Skin of body (tissue), 2 donors: Measurements from ENCODE around the gene USF1. TPM values are rescaled to one million over a fixed set of nuclear protein-coding genes. Genes with fewer than 3 reads are reported as not detected.
"Not testable (repeated sequence)": the region's sequence is repeated elsewhere in the genome, so short reads cannot be mapped to it uniquely, and the experiment has no call there.

Experiments
- DNase-seq: peaks from one replicate; lab custom pipeline; 2025; lab: John Stamatoyannopoulos, UW
- total RNA-seq: library from RNA; depleted of rRNA; stranded (reverse); fragments of >200 nt; gene quantifications from one replicate; pipeline ENCODE4 v1.2.3, GENCODE V29; 2014

USF1 gene
- total RNA-seq, 1 donor from 2014 or later: 48.7 TPM

- no peak for DNase-seq
Measured at GRCh38 chr1:161079436-161080110, 33.8 kb upstream of the USF1 start.

DNA sequence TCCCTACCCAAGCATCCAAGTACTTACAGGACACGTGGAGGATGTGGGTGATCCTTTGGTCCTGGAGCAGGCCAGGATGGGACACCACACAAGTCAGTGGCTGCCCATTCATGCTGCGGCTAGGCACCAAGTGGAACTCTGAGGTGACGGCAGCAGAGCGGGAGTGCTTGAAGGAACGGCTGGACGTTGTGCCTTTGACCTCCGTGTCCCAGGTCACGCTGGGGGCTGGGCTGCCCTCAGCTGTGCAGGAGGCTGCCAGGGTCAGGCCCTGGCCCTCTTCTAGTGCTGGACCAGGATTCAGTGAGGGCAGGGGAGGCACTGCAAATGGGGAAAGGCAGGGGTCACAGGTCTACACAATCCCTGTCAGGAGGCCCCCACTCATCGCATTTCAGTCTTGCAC, 31.6 kb upstream of the USF1 start:
- no peak for DNase-seq

DNA sequence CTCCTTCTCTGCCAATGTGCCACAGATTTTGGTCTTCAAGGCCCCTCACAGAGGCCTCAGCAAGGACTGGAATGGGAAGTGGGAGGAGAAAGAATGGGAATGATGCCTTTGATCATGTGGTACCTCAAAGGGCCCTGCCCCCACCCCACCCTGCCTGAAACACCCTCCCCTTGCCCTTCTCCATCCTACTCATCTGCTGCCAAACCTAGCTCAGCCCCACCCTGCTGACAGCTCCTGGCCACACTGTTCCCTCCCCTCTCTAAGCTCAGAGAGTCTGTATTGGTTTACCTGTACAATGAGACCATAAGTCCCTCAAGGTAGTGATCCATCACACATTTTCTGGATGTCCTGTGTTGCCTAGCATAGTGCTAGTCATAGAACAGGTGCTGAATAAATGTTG, 30.6 kb upstream of the USF1 start:
- DNase-seq: no peak

DNA sequence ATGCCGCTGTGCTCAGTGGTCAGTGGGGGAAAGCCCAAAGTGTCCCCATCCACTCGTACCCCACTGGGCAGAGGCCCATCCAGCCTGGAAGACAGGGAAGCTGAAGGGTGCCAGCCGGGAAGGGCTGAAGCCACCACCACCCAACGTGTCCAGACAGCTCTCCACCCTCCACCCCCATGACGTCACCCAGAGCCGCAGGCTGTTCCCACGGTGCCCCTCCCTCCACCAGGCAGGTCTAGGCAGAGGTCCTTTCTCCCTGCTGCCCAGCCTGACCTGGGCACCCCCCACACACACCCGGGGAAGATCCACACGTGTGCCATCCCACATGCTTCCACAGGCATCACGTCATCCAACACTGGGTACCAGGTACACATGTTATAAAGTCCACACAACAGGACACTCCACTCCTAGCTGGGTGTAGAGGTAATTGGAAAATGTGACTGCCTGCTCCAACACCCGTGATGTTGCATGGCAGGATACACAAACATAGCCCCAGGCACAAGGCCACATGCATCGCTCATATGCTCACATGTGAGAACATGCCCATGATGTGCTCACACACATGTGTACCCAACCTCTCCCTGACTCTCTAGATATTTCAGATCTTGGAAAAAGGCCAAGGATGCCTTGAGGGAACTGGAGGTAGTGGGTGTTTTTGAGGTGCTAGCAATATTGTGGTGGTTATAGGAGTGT, 29.0 kb upstream of the USF1 start:
- no peak for DNase-seq

DNA sequence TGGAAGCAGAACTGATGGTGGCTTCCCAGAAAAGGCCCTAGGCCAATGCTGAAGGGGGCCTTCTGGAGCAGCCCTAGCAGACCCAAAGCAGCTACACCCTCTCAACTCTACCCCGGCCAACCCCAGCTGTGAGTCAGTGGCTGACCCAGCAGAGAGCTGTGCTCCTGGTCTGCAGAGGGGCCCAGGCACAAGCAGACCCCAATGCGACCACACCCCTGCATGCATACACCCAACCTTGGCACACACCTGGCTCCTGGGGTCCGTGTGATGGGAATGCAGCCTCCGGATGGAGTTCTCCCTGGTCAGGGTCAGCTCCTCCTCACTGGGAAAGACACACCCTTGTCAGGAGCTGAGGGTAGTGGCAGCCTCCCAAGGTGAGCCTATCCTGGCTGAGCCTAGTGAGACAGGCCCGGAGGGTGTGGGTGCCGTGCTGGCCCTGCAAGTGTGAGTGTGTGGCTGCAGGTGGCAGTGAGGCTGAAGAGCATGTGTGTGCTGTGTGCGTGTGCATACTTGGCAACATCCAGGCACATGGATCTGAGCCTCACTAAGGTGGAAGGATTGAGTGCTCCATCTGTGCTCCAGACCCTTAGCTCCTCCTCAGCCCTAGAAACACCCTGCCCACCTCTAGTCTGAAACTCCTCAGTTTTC, 27.8 kb upstream of the USF1 start:
- no peak for DNase-seq

- DNase-seq: no peak
Measured at GRCh38 chr1:161072751-161073449, 27.1 kb upstream of the USF1 start.

- no peak for DNase-seq
Measured at GRCh38 chr1:161071886-161072371, 26.2 kb upstream of the USF1 start.

DNA sequence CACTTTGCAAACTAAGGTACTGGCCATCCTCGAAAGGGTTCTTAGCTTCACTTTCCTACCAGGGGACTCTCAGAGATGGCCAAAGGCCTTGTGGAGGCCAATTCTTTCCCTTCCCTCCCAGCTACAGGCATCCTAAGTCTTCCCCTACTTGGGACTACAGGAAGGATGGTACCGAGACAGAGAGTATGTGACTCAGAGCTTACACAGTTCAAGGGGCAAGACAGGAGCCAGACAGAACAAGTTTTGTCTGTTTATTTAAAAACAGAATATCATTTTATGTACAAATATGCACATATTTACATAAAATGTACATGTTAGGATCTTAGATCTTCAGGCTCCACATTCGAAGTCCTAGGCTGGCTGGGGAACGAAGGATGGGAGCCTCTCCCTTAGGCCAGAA, 25.0 kb upstream of the USF1 start:
- no peak for DNase-seq

DNA sequence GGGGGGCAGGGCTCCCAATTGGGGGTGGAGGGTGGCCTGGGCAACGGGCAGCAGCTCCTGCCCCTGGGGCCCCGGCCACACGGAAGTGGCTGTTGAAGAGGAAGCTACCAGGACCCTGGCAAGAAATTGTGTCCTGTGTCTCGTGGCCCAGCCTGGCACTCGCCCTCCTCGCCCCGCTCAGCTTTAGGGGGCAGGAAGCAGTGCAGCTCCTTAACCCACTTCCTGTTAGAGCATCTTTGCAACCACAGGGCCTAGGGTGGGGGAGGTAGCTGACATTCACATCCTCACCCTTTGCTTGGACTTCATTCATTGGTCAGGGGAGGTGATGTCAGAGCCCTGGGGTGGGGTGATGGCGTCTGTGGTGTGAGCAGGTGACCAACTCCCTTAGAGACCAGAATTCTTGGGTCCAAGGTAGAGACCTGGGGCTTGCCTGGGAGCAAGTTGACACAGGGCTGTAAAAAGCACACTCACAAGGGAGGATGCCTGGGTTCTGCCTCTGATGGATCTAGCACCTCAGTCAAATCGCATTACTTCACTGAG, 24.0 kb upstream of the USF1 start, which contains the start of gene ARHGAP30:
TSS of gene ARHGAP30 (minus strand) at position 161 of the 540 bp plus-strand sequence. CDS start 267 bp downstream, outside the sequence.
- no peak for DNase-seq

- DNase-seq: no peak
Measured at GRCh38 chr1:161069241-161069640, 23.5 kb upstream of the USF1 start.

DNA sequence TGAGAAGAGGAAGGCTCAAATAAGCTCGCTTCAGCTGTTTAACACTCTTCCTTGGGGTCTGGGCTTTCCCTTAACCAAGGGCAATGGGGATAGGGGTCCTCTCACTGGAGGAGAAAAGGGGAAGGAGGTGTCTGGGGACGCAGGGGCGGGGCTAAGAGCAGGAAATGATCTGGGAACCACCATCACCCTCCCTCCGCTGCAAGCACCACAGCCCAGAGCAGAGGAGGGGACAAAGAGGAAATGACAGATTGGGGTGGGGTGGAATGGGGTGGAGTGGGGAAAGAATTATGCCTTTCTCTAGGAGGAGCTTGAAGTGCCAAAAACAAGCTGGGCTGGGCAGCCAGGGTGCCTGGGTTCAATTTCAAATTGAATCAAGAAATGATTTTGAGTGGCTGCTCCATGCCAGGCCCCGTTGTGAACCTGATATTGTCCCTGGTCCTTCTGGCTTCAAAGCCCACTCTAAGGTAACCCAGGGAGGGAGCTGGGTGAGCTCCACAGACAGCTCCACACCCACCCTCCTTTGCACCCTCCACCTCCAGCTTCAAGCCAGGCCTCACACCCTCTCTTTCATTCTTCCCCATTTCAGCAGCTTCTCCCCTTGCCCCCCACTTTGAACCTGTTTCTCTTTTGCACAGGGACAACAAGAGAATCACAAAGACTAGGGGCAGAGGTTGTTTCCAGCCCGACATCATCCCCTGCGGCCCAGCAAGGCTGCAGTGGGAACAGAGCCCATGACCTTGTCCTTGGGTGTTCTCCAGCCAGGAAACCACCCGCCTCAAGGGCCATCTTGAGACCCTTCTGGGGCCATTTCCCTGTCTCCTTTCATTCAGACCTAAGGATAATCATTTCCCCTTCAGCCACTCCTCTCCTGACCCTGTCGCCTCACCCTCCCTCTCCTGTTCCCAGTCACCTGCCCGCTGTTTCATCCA, 22.8 kb upstream of the USF1 start:
- no peak for DNase-seq

DNA sequence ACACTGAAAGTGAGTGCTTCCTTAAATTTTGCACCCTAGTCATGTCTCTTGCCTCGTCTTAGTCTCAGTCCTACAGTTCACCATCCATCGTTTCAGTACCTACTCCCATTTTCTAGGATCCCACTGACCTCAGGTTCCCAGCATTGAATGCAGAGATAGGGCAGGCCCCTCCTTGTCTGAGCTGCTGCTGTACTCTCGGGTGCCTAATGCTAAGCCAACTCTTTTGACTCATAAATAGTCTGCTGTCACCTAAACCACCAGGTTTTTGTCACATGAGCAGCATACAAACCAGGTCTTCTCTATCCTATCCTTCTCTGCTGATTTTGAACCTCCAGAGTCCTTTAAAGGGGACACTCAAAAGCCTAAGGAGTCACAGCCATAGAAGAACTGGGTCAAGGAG, 20.9 kb upstream of the USF1 start:
- DNase-seq: no peak

DNA sequence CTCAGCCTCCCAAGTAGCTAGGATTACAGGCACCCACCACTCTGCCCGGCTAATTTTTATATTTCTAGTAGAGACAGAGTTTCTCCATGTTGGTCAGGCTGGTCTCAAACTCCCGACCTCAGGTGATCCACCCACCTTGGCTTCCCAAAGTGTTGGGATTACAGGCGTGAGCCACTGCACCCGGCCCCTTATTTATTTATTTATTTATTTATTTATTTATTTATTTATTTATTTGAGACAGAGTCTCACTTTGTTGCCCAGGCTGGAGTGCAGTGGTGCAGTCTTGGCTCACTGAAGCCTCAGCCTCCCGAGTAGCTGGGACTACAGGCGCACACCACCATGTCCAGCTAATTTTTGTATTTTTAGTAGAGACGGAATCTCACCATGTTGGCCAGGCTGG, 19.9 kb upstream of the USF1 start:
- DNase-seq: not testable (repeated sequence)

- DNase-seq: not testable (repeated sequence)
Measured at GRCh38 chr1:161063936-161064335, 18.2 kb upstream of the USF1 start.

- DNase-seq: no peak
Measured at GRCh38 chr1:161061419-161061818, 15.6 kb upstream of the USF1 start.

DNA sequence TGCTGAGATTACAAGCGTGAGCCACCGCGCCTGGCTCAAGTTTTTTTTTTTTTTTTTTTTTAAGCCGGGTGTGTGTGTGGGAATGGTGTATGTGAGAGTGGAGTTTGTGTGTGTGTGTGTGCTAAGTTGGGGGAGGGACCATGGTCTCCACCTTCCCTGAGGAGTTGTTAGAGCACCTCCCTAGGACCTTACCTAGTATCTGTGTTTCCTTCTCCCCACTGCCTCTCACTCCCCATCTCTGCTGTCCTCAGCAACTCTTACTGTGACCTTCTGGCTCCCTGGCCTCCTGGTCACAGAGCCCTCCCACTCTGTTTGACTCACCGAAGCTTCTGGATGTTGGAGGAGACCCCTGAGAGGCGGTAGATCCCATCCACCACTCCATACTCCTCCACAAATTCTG, 13.5 kb upstream of the USF1 start:
- DNase-seq: no peak

- DNase-seq: no peak
Measured at GRCh38 chr1:161054805-161055204, 9.0 kb upstream of the USF1 start.

- no peak for DNase-seq
Measured at GRCh38 chr1:161054232-161054631, 8.5 kb upstream of the USF1 start.

GRCh38 chr1:161052899-161053298, 7.1 kb upstream of the USF1 start:
- DNase-seq: no peak

- no peak for DNase-seq
Measured at GRCh38 chr1:161051219-161051618, 5.4 kb upstream of the USF1 start.
